H1 (cell line): Measurements from ENCODE around the gene GRAMD1B. TPM values are rescaled to one million over a fixed set of nuclear protein-coding genes. Genes with fewer than 3 reads are reported as not detected.
A peak's percentile ranks its signal among the peaks of the same experiment; 100 is the strongest.

ENCODE experiments used
- CTCF ChIA-PET: fragments of 300-600 bp; sonication (Branson Sonifier 250); formaldehyde crosslinking; loops from one replicate; lab custom pipeline; 2021; ENCODE audit not compliant: partially characterized antibody; lab: Charles Lee
- POLR2A ChIA-PET: fragments of 300-600 bp; sonication (Branson Sonifier 250); formaldehyde crosslinking; loops from one replicate; lab custom pipeline; 2021; ENCODE audit warnings: inconsistent platforms; ENCODE audit not compliant: partially characterized antibody; lab: Charles Lee
- DNase-seq, 2 experiments: peaks; one replicate each; pipeline versions ENCODE4 v3.0.0 to v3.0.0-alpha.2; 2010 to 2022; ENCODE audit warnings: low spot score in 2 of 2, low read depth in 1 of 2, mixed read lengths in 1 of 2
- FAIRE-seq: peaks from 2 replicates; lab custom pipeline; 2011; peaks lifted over from hg19 to GRCh38; lab: Jason Lieb, UNC
- H2AFZ ChIP-seq: 2 replicates; pipeline ENCODE4 v1.8.1; 2012; ENCODE audit warnings: low read length, inconsistent platforms
- H2AK5ac ChIP-seq: 2 replicates; pipeline ENCODE4 v1.6.1; 2013; ENCODE audit warnings: low read depth, low read length
- H2BK120ac ChIP-seq: replicated peaks from 2 replicates; pipeline ENCODE3; 2013; ENCODE audit warnings: low read depth, low read length, inconsistent platforms
- H2BK12ac ChIP-seq: 2 replicates; pipeline ENCODE4 v1.6.1; 2013; ENCODE audit warnings: low read depth, low read length
- H2BK15ac ChIP-seq: 2 replicates; pipeline ENCODE4 v1.6.1; 2013; ENCODE audit warnings: low read length
- H2BK20ac ChIP-seq: 2 replicates; pipeline ENCODE4 v1.6.1; 2013; ENCODE audit warnings: low read length
- H2BK5ac ChIP-seq: 2 replicates; pipeline ENCODE4 v1.6.1; 2013; ENCODE audit warnings: low read depth, low read length
- H3K14ac ChIP-seq: 2 replicates; pipeline ENCODE4 v1.6.1; 2013; ENCODE audit warnings: inconsistent platforms; ENCODE audit not compliant: insufficient read length
- H3K18ac ChIP-seq: 2 replicates; pipeline ENCODE4 v1.6.1; 2013; ENCODE audit warnings: low read length; ENCODE audit errors: extremely low read depth
- H3K23ac ChIP-seq: 2 replicates; pipeline ENCODE4 v1.6.1; 2013; ENCODE audit warnings: inconsistent platforms; ENCODE audit not compliant: insufficient read length
- H3K23me2 ChIP-seq: 2 replicates; pipeline ENCODE4 v1.6.1; 2013; ENCODE audit warnings: low read depth, low read length
- H3K27ac ChIP-seq: 2 replicates; pipeline ENCODE4 v1.6.1; 2011; ENCODE audit warnings: low read depth, low read length, inconsistent platforms
- H3K27me3 ChIP-seq, 4 experiments: replicated peaks in 1 of 4; 1 replicate in 1 of 4; 2 replicates in 3 of 4; pipeline versions ENCODE4 v1.6.1 to v1.8.1; 2011 to 2013; ENCODE audit warnings: low read length in 3 of 4, mild to moderate bottlenecking in 3 of 4, inconsistent platforms in 2 of 4, mixed read lengths in 2 of 4, moderate library complexity in 1 of 4; ENCODE audit not compliant: control insufficient read depth in 3 of 4, insufficient read depth in 3 of 4; ENCODE audit errors: extremely low read depth in 1 of 4
- H3K36me3 ChIP-seq, 4 experiments: 2 replicates each; pipeline versions ENCODE4 v1.6.1 to v1.8.1; 2011 to 2013; ENCODE audit warnings: mild to moderate bottlenecking in 4 of 4, low read length in 3 of 4, moderate library complexity in 2 of 4, control low read depth in 1 of 4, inconsistent platforms in 1 of 4; ENCODE audit not compliant: insufficient read depth in 4 of 4, control insufficient read depth in 2 of 4
- H3K4ac ChIP-seq: replicated peaks from 2 replicates; pipeline ENCODE3; 2013; ENCODE audit warnings: low read length, low read depth, mixed read lengths, inconsistent platforms; ENCODE audit not compliant: insufficient read length
- H3K4me1 ChIP-seq, 4 experiments: replicated peaks in 1 of 4; 1 replicate in 1 of 4; 2 replicates in 3 of 4; pipeline versions ENCODE4 v1.6.1 to v1.8.1; 2011 to 2013; ENCODE audit warnings: low read length in 3 of 4, inconsistent platforms in 2 of 4, mixed read lengths in 1 of 4; ENCODE audit not compliant: insufficient read depth in 4 of 4, control insufficient read depth in 3 of 4
- H3K4me2 ChIP-seq, 2 experiments: 2 replicates each; pipeline versions ENCODE4 v1.6.1 to v1.8.1; 2011 to 2013; ENCODE audit warnings: low read depth in 2 of 2, low read length in 2 of 2, control low read depth in 1 of 2, inconsistent platforms in 1 of 2, mild to moderate bottlenecking in 1 of 2; ENCODE audit not compliant: insufficient read depth in 1 of 2
- H3K4me3 ChIP-seq, 4 experiments: fragments of 200-600, 300-600 bp in 1 of 4; sonication (generic), shearing (Covaris generic), sonication (Bioruptor Twin) in 1 of 4; 2 replicates each; pipeline versions ENCODE4 v1.5.1 to v1.8.1; 2011 to 2016; ENCODE audit warnings: low read length in 4 of 4, low read depth in 3 of 4, control low read depth in 2 of 4, inconsistent platforms in 2 of 4, mild to moderate bottlenecking in 2 of 4, mixed read lengths in 1 of 4, moderate library complexity in 1 of 4; ENCODE audit not compliant: insufficient read depth in 2 of 4; ENCODE audit errors: extremely low read depth in 1 of 4
- H3K56ac ChIP-seq: replicated peaks from 2 replicates; pipeline ENCODE3; 2013; ENCODE audit warnings: low read depth, mild to moderate bottlenecking, mixed read lengths, low read length, inconsistent platforms; ENCODE audit not compliant: insufficient read length
- H3K79me1 ChIP-seq: 2 replicates; pipeline ENCODE4 v1.6.1; 2013; ENCODE audit warnings: low read depth, low read length, control low read depth
- H3K79me2 ChIP-seq, 2 experiments: 2 replicates each; pipeline versions ENCODE4 v1.6.1 to v1.8.1; 2012 to 2013; ENCODE audit warnings: low read length in 2 of 2, mild to moderate bottlenecking in 2 of 2, inconsistent platforms in 1 of 2; ENCODE audit not compliant: insufficient read depth in 2 of 2, control insufficient read depth in 1 of 2
- H3K9ac ChIP-seq, 4 experiments: replicated peaks in 1 of 4; 1 replicate in 1 of 4; 2 replicates in 3 of 4; pipeline versions ENCODE4 v1.6.1 to v1.8.1; 2011 to 2013; ENCODE audit warnings: low read depth in 3 of 4, low read length in 3 of 4, control low read depth in 2 of 4, mild to moderate bottlenecking in 2 of 4, moderate library complexity in 2 of 4, inconsistent platforms in 1 of 4; ENCODE audit errors: extremely low read depth in 1 of 4
- H3K9me3 ChIP-seq, 2 experiments: 2 replicates each; pipeline versions ENCODE4 v1.6.1 to v1.8.1; 2012 to 2013; ENCODE audit warnings: mild to moderate bottlenecking in 2 of 2, moderate library complexity in 2 of 2, control low read depth in 1 of 2, inconsistent platforms in 1 of 2, low read depth in 1 of 2, low read length in 1 of 2, mixed read lengths in 1 of 2; ENCODE audit not compliant: insufficient read depth in 2 of 2
- H4K20me1 ChIP-seq, 2 experiments: replicated peaks in 1 of 2; 2 replicates each; pipeline versions ENCODE3 to v1.8.1; 2011 to 2013; ENCODE audit warnings: inconsistent platforms in 2 of 2, low read length in 2 of 2, mild to moderate bottlenecking in 1 of 2; ENCODE audit not compliant: insufficient read depth in 2 of 2, control insufficient read depth in 1 of 2
- H4K5ac ChIP-seq: 2 replicates; pipeline ENCODE4 v1.6.1; 2013; ENCODE audit warnings: low read length, low read depth, mixed read lengths, inconsistent platforms; ENCODE audit not compliant: insufficient read length
- H4K8ac ChIP-seq: 2 replicates; pipeline ENCODE4 v1.8.0; 2013; ENCODE audit warnings: mild to moderate bottlenecking, moderate library complexity, low read length, inconsistent platforms; ENCODE audit not compliant: insufficient read depth; ENCODE audit errors: extremely low read depth
- H4K91ac ChIP-seq: replicated peaks from 2 replicates; pipeline ENCODE3; 2013; ENCODE audit warnings: low read length, mixed read lengths, inconsistent platforms; ENCODE audit not compliant: insufficient read length
- ASH2L ChIP-seq: fragments of 200-600, 300-600 bp; sonication (generic); IDR thresholded peaks from one replicate; pipeline ENCODE4 v1.7.1; 2017; ENCODE audit warnings: low read length
- BACH1 ChIP-seq: IDR thresholded peaks from 2 replicates; pipeline ENCODE4 v1.6.1; 2012; ENCODE audit warnings: low read length, improper control_type of control experiment
- CBX5 ChIP-seq: fragments of 300-800, 300-1000 bp; sonication (generic); IDR thresholded peaks from 2 replicates; pipeline ENCODE4 v1.7.1; 2016; ENCODE audit warnings: antibody characterized with exemption, low read length, low read depth
- MAX ChIP-seq: IDR thresholded peaks from 2 replicates; pipeline ENCODE4 v1.6.1; 2012; ENCODE audit warnings: inconsistent platforms
- SP4 ChIP-seq: IDR thresholded peaks from 2 replicates; pipeline ENCODE4 v1.6.1; 2012; ENCODE audit warnings: low read length, inconsistent platforms
- YY1 ChIP-seq: IDR thresholded peaks from 2 replicates; pipeline ENCODE4 v1.6.1; 2011; ENCODE audit warnings: low read depth, mild to moderate bottlenecking, low read length
- WGBS, 2 experiments: shearing (Covaris generic) in 1 of 2; methylation state at CpG; one replicate each; pipeline versions ENCODE4 v1.1.6 to v1.1.7; 2013 to 2015; ENCODE audit warnings: low lambda C conversion rate in 2 of 2, mixed read lengths in 2 of 2, inconsistent platforms in 1 of 2, low coverage in 1 of 2, missing lambda C conversion rate in 1 of 2; ENCODE audit not compliant: insufficient replicate concordance in 2 of 2, insufficient coverage in 1 of 2, insufficient read length in 1 of 2; ENCODE audit errors: extremely low coverage in 1 of 2, missing lambda C conversion rate in 1 of 2; 5-methylcytosine and 5-hydroxymethylcytosine counted together
- polyA plus RNA-seq, 7 experiments: library from polyadenylated mRNA; depleted of rRNA in 3 of 7; stranded (reverse) in 5 of 7; unstranded in 2 of 7; fragments of >200 nt in 5 of 7; fragments of 200-250 nt in 2 of 7; gene quantifications; 1 replicate in 5 of 7; 2 replicates in 1 of 7; 4 replicates in 1 of 7; pipeline versions ENCODE4 v1.2.1 to v1.2.3, GENCODE V29; 2011 to 2013; ENCODE audit warnings: missing spikeins in 2 of 7, mixed read lengths in 2 of 7
- total RNA-seq: library from RNA; stranded (reverse); fragmentation: NEBNext Ultra II Directional; extraction: Animal tissue kit (Norgen Biotek cat#: 25700); gene quantifications from 2 replicates; pipeline ENCODE4 v1.2.1, GENCODE V29; 2021

Gene GRAMD1B
- total and polyA plus RNA-seq, 2 of the 8 experiments (the other 6 are each of a cell fraction or from before 2014, with no cell fraction given): 10.1 to 21.2 TPM

- Histone ChIP-seq H2BK20ac (no peak overlapping the region), H3K27ac (no peak overlapping the region)
- no peak for FAIRE-seq
These were observed 223.4 kb downstream of the GRAMD1B start for GRCh38 chr11:123653483-123653826.

More at GRCh38 chr11:123653483-123653826, 223.4 kb downstream of the GRAMD1B start:
- Histone ChIP-seq H3K4me2 (peak overlapping the region; percentile 81 to 93), H2AK5ac (no peak overlapping the region), H2BK5ac (no peak overlapping the region), H4K8ac (no peak overlapping the region), H3K4me1 (peaks cover 0 to 3% (median 1%) of the 10 kb centered on the region in 4 experiments; a peak in 3 of 7 replicates), H3K4ac (no peak overlapping the region), H2BK120ac (no peak overlapping the region), H3K79me1 (no peaks in the 10 kb centered on the region), H4K5ac (no peak overlapping the region), H3K18ac (no peak overlapping the region), H4K91ac (no peak overlapping the region), H2BK12ac (no peak overlapping the region), H4K20me1 (no peaks in the 10 kb centered on the region), H3K23ac (no peak overlapping the region), H3K9ac (no peak overlapping the region), H3K56ac (no peak overlapping the region), H3K27me3 (peaks cover 8 to 32% (median 21%) of the 10 kb centered on the region in 4 experiments), H2BK15ac (no peak overlapping the region), H3K79me2 (no peaks in the 10 kb centered on the region), H3K14ac (no peak overlapping the region)
- CTCF ChIA-PET: interaction anchor here (0.7 to 11.7 kb wide), 11 partner anchors 9 to 416 kb away, joined by 3 to 197 read pairs (median 4); no protein-coding TSS in a partner anchor
- POLR2A ChIA-PET: interaction anchor here (1.8 kb wide), 1 partner anchor 9 kb away, joined by 3 read pairs; no protein-coding TSS in a partner anchor
- DNase-seq: no peak
- WGBS, 2 experiments: 14% methylated on average over 10 of the region's 10 CpGs; no CpG with 5 or more reads in 1 of the 2 experiments
- no peak for TF ChIP-seq YY1
- TF ChIP-seq MAX: no peak
- no peak for TF ChIP-seq BACH1
- no peak for TF ChIP-seq ASH2L
- TF ChIP-seq SP4: no peak
- TF ChIP-seq CBX5: no peak
- TF ChIP-seq, all 59 proteins: peak for 0
- no peaks in the 10 kb centered on the region for H3K36me3 ChIP-seq
- H3K9me3 ChIP-seq: no peaks in the 10 kb centered on the region
- peaks cover 7% of the 10 kb centered on the region; the same call in 1 of the 2 replicates for H3K23me2 ChIP-seq
- H2AFZ ChIP-seq: no peak overlapping the region; the same call in 1 of the 2 replicates
- H3K4me3 ChIP-seq: peak overlapping the region; percentile 75 to 80 (median 78)
